Stomach (tissue), 4 donors: ENCODE data around the gene CBFA2T3.

Experiments
- CTCF ChIP-seq, 7 experiments: fragments of 450-650 bp in 4 of 7; fragments of 200-600 bp in 3 of 7; sonication (generic) in 3 of 7; IDR thresholded peaks; one replicate each; pipeline ENCODE4 v1.5.1; 2016 to 2019; ENCODE audit warnings: antibody characterized with exemption in 7 of 7, control low read depth in 2 of 7, mild to moderate bottlenecking in 1 of 7
- EP300 ChIP-seq: sonication (generic); formaldehyde crosslinking; IDR thresholded peaks from one replicate; pipeline ENCODE4 v1.6.1; 2017; ENCODE audit warnings: antibody characterized with exemption
- POLR2A ChIP-seq, 4 donors: fragments of 450-650 bp; IDR thresholded peaks; one replicate each; pipeline ENCODE4 v1.6.1; 2016; ENCODE audit warnings: antibody characterized with exemption in 4 of 4, control low read depth in 2 of 4, mild to moderate bottlenecking in 1 of 4, moderate library complexity in 1 of 4
- POLR2AphosphoS5 ChIP-seq, 3 donors: sonication (generic); formaldehyde crosslinking; IDR thresholded peaks; one replicate each; pipeline ENCODE4 v1.6.1; 2016; ENCODE audit warnings: antibody characterized with exemption in 3 of 3

DNA sequence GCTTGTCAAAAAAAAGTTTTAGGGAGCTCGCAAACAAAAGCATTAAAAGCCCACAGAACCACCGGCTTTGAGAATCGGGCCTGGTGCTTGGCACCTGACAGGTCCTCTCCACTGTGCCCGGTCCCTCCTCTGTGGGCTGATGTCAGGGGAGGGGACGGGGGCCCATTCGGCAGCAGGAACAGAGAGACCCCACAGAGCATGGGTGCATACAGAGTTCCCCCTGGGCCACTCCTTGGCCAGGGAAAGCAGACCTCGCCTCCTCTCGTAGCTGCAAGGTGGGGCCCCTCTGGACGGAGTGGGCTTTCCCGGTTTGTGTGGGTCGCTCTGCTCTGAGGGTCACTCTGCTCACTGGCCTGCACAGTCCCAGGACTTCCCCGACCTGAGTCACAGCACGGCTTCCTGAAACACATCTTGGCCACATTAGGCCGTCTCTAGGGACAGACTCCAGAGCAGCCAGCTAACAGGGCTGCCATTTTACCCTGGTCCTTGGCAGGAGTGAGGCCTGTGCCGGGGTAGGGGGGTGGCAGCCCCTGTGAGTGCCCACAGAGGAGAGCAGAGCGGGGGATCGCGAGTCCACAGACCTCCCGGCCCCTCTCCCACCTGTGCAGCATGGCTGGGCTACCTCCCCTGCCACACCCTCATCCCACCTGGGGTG, 11.1 kb downstream of the CBFA2T3 start:
- no peak for TF ChIP-seq POLR2AphosphoS5 (IDR thresholded peaks at IDR 0.05)
- no peak for TF ChIP-seq CTCF (IDR thresholded peaks at IDR 0.05)
- no peak for TF ChIP-seq POLR2A (IDR thresholded peaks at IDR 0.05)
- no peak for TF ChIP-seq EP300
